OCI-LY7 (cell line): ENCODE data around the gene DNPH1. TPM values are rescaled to one million over a fixed set of nuclear protein-coding genes. Genes with fewer than 3 reads are reported as not detected.

Source experiments
- BruUV-seq: library from RNA; stranded (reverse); fragments of 400-500 nt; replicated peaks from 2 replicates; lab custom pipeline; 2021; lab: Mats Ljungman, UMichigan
- CTCF ChIA-PET: fragments of 300-600 bp; sonication (Branson Sonifier 250); formaldehyde crosslinking; loops from one replicate; lab custom pipeline; 2022; ENCODE audit warnings: antibody characterized with exemption; ENCODE audit not compliant: unreplicated experiment; lab: Charles Lee
- POLR2A ChIA-PET: fragments of 300-600 bp; sonication (Branson Sonifier 250); formaldehyde crosslinking; loops from one replicate; lab custom pipeline; 2022; ENCODE audit warnings: antibody characterized with exemption; lab: Charles Lee
- DNase-seq: peaks from one replicate; pipeline ENCODE4 v3.0.0-alpha.2; 2015; ENCODE audit warnings: low spot score
- H2AFZ ChIP-seq: fragments of 200-600 bp; sonication (generic), shearing (Covaris generic); 2 replicates; pipeline ENCODE4 v1.6.1; 2014; ENCODE audit warnings: mild to moderate bottlenecking, antibody characterized with exemption, low read length, moderate library complexity
- H3K27ac ChIP-seq: fragments of 200-600 bp; sonication (generic); 2 replicates; pipeline ENCODE4 v1.5.1; 2014; ENCODE audit warnings: mixed run types, low read depth, mild to moderate bottlenecking, moderate library complexity, low read length, inconsistent platforms; ENCODE audit not compliant: poor library complexity, severe bottlenecking
- H3K36me3 ChIP-seq: fragments of 200-600 bp; sonication (generic); 2 replicates; pipeline ENCODE4 v1.6.1; 2014; ENCODE audit warnings: mild to moderate bottlenecking, antibody characterized with exemption, low read length, moderate library complexity, mixed read lengths; ENCODE audit not compliant: insufficient read depth
- H3K4me1 ChIP-seq: fragments of 200-600 bp; sonication (generic); 2 replicates; pipeline ENCODE4 v1.5.1; 2014; ENCODE audit warnings: mild to moderate bottlenecking, low read length; ENCODE audit not compliant: insufficient read depth, poor library complexity, severe bottlenecking
- H3K4me2 ChIP-seq: fragments of 200-600 bp; sonication (generic); 2 replicates; pipeline ENCODE4 v1.6.1; 2014; ENCODE audit warnings: mild to moderate bottlenecking, low read length
- H3K4me3 ChIP-seq: fragments of 200-600 bp; sonication (generic); 2 replicates; pipeline ENCODE4 v1.5.1; 2014; ENCODE audit warnings: mild to moderate bottlenecking, low read depth, low read length; ENCODE audit not compliant: poor library complexity, severe bottlenecking
- H3K79me2 ChIP-seq: fragments of 200-600 bp; sonication (generic); 2 replicates; pipeline ENCODE4 v1.6.1; 2016; ENCODE audit warnings: low read depth, mild to moderate bottlenecking, low read length, moderate library complexity, mixed read lengths; ENCODE audit not compliant: insufficient read depth
- H3K9me2 ChIP-seq: fragments of 200-600 bp; sonication (generic); 2 replicates; pipeline ENCODE4 v1.6.1; 2016; ENCODE audit warnings: mild to moderate bottlenecking, low read length, mixed read lengths; ENCODE audit not compliant: insufficient read depth
- H3K9me3 ChIP-seq: fragments of 200-600 bp; sonication (generic); 2 replicates; pipeline ENCODE4 v1.6.1; 2014; ENCODE audit warnings: mild to moderate bottlenecking, mixed run types, low read length, mixed read lengths
- H4K20me1 ChIP-seq: fragments of 200-600 bp; sonication (generic); 2 replicates; pipeline ENCODE4 v1.6.1; 2014; ENCODE audit warnings: mild to moderate bottlenecking, antibody characterized with exemption, low read length, moderate library complexity, mixed read lengths; ENCODE audit not compliant: insufficient read depth
- CTCF ChIP-seq: fragments of 200-600 bp; sonication (generic); conservative IDR thresholded peaks from 2 replicates; pipeline ENCODE4 v1.5.1; 2014; ENCODE audit warnings: mild to moderate bottlenecking, antibody characterized with exemption, low read length, moderate library complexity, mixed read lengths
- EZH2phosphoT487 ChIP-seq: fragments of 200-600 bp; sonication (generic); IDR thresholded peaks from 2 replicates; pipeline ENCODE4 v1.6.1; 2018; ENCODE audit warnings: low read depth, borderline replicate concordance, mild to moderate bottlenecking, mixed run types, antibody characterized with exemption, low read length, moderate library complexity, mixed read lengths
- intact Hi-C: fragments of 100-400 bp; cut with micrococcal nuclease; formaldehyde crosslinking; loops from one replicate; pipeline ENCODE4 v1.10.0; 2022; ENCODE audit not compliant: unreplicated experiment
- total RNA-seq, 2 experiments: library from RNA; depleted of rRNA in 1 of 2; stranded (reverse); fragments of >200 nt in 1 of 2; shearing (Covaris generic) in 1 of 2; gene quantifications; 2 replicates each; pipeline ENCODE4 v1.2.3, GENCODE V29; 2014 to 2022

The DNPH1 gene
- total RNA-seq, 2 experiments from 2014 or later, result 65.5 to 111 TPM

GRCh38 chr6:43199912-43200311, 29.4 kb downstream of the DNPH1 start:
- ChIA-PET CTCF (no interaction called here), POLR2A (interaction anchor here (0.6 to 0.8 kb wide), 2 partner anchors 18 to 702 kb away, joined by 3 read pairs; partner anchors contain the start of gene CUL9)
- intact Hi-C loops, result no loop called here
- peaks cover 9% of the 10 kb centered on the region; the same call in 1 of the 2 replicates for H3K36me3 ChIP-seq
- H3K9me2 ChIP-seq, result no peaks in the 10 kb centered on the region
- no peaks in the 10 kb centered on the region for H3K9me3 ChIP-seq
- no peaks in the 10 kb centered on the region for H3K4me1 ChIP-seq
- H2AFZ ChIP-seq, result no peak overlapping the region
- no peaks in the 10 kb centered on the region for H3K79me2 ChIP-seq
- no peak overlapping the region for H3K4me2 ChIP-seq
- no peak for DNase-seq
- no peak overlapping the region for H3K4me3 ChIP-seq
- TF ChIP-seq CTCF, result no peak
- TF ChIP-seq EZH2phosphoT487, result no peak
- no peaks in the 10 kb centered on the region for H4K20me1 ChIP-seq
- no peak overlapping the region for H3K27ac ChIP-seq
- BruUV-seq, result no TSS peak

- intact Hi-C loops, result no loop called here
- TF ChIP-seq CTCF (no peak), EZH2phosphoT487 (no peak)
- no TSS peak for BruUV-seq
- Histone ChIP-seq H3K27ac (no peak overlapping the region), H3K4me3 (no peak overlapping the region), H3K36me3 (peaks cover 17% of the 10 kb centered on the region; the same call in 1 of the 2 replicates), H3K9me2 (no peaks in the 10 kb centered on the region), H2AFZ (no peak overlapping the region), H4K20me1 (no peaks in the 10 kb centered on the region), H3K9me3 (no peaks in the 10 kb centered on the region), H3K4me2 (no peak overlapping the region), H3K79me2 (no peaks in the 10 kb centered on the region), H3K4me1 (no peaks in the 10 kb centered on the region)
- CTCF ChIA-PET, result no interaction called here
- POLR2A ChIA-PET, result interaction anchor here (0.6 kb wide), 1 partner anchor 30 kb away, joined by 3 read pairs; no protein-coding TSS in a partner anchor
- no peak for DNase-seq
These were observed 32.9 kb downstream of the DNPH1 start for GRCh38 chr6:43196337-43196736.

GRCh38 chr6:43193929-43194328, 35.4 kb downstream of the DNPH1 start:
- Histone ChIP-seq H3K4me1 (no peaks in the 10 kb centered on the region), H3K4me3 (no peak overlapping the region), H2AFZ (no peak overlapping the region), H3K36me3 (peaks cover 17% of the 10 kb centered on the region; the same call in 1 of the 2 replicates), H3K4me2 (no peak overlapping the region), H4K20me1 (no peaks in the 10 kb centered on the region), H3K27ac (no peak overlapping the region), H3K9me2 (no peaks in the 10 kb centered on the region), H3K79me2 (no peaks in the 10 kb centered on the region), H3K9me3 (no peaks in the 10 kb centered on the region)
- ChIA-PET CTCF (no interaction called here), POLR2A (interaction anchor here (0.7 kb wide), 1 partner anchor 78 kb away, joined by 8 read pairs; no protein-coding TSS in a partner anchor)
- no TSS peak for BruUV-seq
- no peak for DNase-seq
- intact Hi-C loops, result no loop called here
- TF ChIP-seq EZH2phosphoT487 (no peak), CTCF (no peak)
